DOHH2 (cell line): ENCODE data around the gene TCERG1L.

Experiments
- H3F3A ChIP-seq: fragments of 200-600 bp; sonication (generic), shearing (Covaris generic); 2 replicates; pipeline ENCODE4 v1.6.0; 2016; ENCODE audit warnings: antibody characterized with exemption, mild to moderate bottlenecking; ENCODE audit not compliant: control insufficient read depth, insufficient read depth
- H3K27ac ChIP-seq: fragments of 200-600 bp; sonication (generic); 2 replicates; pipeline ENCODE4 v1.5.1; 2014; ENCODE audit warnings: low read depth, mild to moderate bottlenecking, low read length, moderate library complexity
- H3K27me3 ChIP-seq: fragments of 200-600 bp; sonication (generic); 2 replicates; pipeline ENCODE4 v1.6.1; 2014; ENCODE audit warnings: mild to moderate bottlenecking, low read length, mixed read lengths; ENCODE audit not compliant: control insufficient read depth
- H3K36me3 ChIP-seq: fragments of 200-600 bp; sonication (generic); 2 replicates; pipeline ENCODE4 v1.6.1; 2014; ENCODE audit warnings: mild to moderate bottlenecking, low read length, moderate library complexity, mixed read lengths; ENCODE audit not compliant: control insufficient read depth
- H3K4me1 ChIP-seq: fragments of 200-600 bp; sonication (generic); 2 replicates; pipeline ENCODE4 v1.6.1; 2014; ENCODE audit warnings: mild to moderate bottlenecking, low read length, mixed read lengths; ENCODE audit not compliant: control insufficient read depth
- H3K4me2 ChIP-seq: fragments of 200-600 bp; sonication (generic); 2 replicates; pipeline ENCODE4 v1.6.0; 2014; ENCODE audit warnings: mild to moderate bottlenecking, low read length, moderate library complexity
- H3K4me3 ChIP-seq: fragments of 200-600 bp; sonication (generic); 2 replicates; pipeline ENCODE4 v1.5.1; 2014; ENCODE audit warnings: mild to moderate bottlenecking, low read length, mixed read lengths
- H3K79me2 ChIP-seq: fragments of 200-600 bp; sonication (generic); 2 replicates; pipeline ENCODE4 v1.6.1; 2014; ENCODE audit warnings: mild to moderate bottlenecking, low read length, mixed read lengths; ENCODE audit not compliant: control insufficient read depth
- H3K9me2 ChIP-seq: fragments of 200-600 bp; sonication (generic); replicated peaks from 2 replicates; pipeline ENCODE4 v1.6.1; 2014; ENCODE audit warnings: mild to moderate bottlenecking, low read length, mixed read lengths; ENCODE audit not compliant: control insufficient read depth
- H3K9me3 ChIP-seq: fragments of 200-600 bp; sonication (generic); 2 replicates; pipeline ENCODE4 v1.6.1; 2014; ENCODE audit warnings: antibody characterized with exemption, low read length, mixed read lengths; ENCODE audit not compliant: control insufficient read depth, insufficient read depth
- H4K20me1 ChIP-seq: fragments of 200-600 bp; sonication (generic); 2 replicates; pipeline ENCODE4 v1.6.0; 2014; ENCODE audit warnings: low read depth, mild to moderate bottlenecking, antibody characterized with exemption, low read length, moderate library complexity; ENCODE audit not compliant: control insufficient read depth, insufficient read depth
- CTCF ChIP-seq: fragments of 200-600 bp; sonication (generic); IDR thresholded peaks from one replicate; pipeline ENCODE4 v1.5.1; 2014; ENCODE audit warnings: antibody characterized with exemption, mild to moderate bottlenecking, low read depth, low read length; ENCODE audit not compliant: poor library complexity, severe bottlenecking
- EZH2phosphoT487 ChIP-seq: fragments of 200-600 bp; sonication (generic); IDR thresholded peaks from 2 replicates; pipeline ENCODE4 v1.6.1; 2017; ENCODE audit warnings: borderline replicate concordance, mild to moderate bottlenecking, antibody characterized with exemption, low read length, moderate library complexity, mixed read lengths

TCERG1L gene

GRCh38 chr10:131142517-131143380 is 168.8 kb downstream of the TCERG1L start:
- H3F3A ChIP-seq, result no peaks in the 10 kb centered on the region
- no peaks in the 10 kb centered on the region for H3K4me1 ChIP-seq
- TF ChIP-seq CTCF (no peak), EZH2phosphoT487 (no peak)
- H3K79me2 ChIP-seq, result no peaks in the 10 kb centered on the region
- H3K36me3 ChIP-seq, result no peaks in the 10 kb centered on the region
- H3K27me3 ChIP-seq, result no peaks in the 10 kb centered on the region
- H3K27ac ChIP-seq, result no peak overlapping the region
- no peaks in the 10 kb centered on the region for H3K9me2 ChIP-seq
- H3K4me3 ChIP-seq, result no peak overlapping the region
- no peak overlapping the region for H3K4me2 ChIP-seq
- no peaks in the 10 kb centered on the region for H4K20me1 ChIP-seq
- peaks cover 10% of the 10 kb centered on the region; the same call in 1 of the 2 replicates for H3K9me3 ChIP-seq

GRCh38 chr10:131141645-131142516 is 169.6 kb downstream of the TCERG1L start:
- TF ChIP-seq CTCF, result no peak
- TF ChIP-seq EZH2phosphoT487, result no peak
- Histone ChIP-seq H3F3A (no peaks in the 10 kb centered on the region), H3K36me3 (no peaks in the 10 kb centered on the region), H3K9me2 (no peaks in the 10 kb centered on the region), H3K27ac (no peak overlapping the region), H3K9me3 (peaks cover 10% of the 10 kb centered on the region; the same call in 1 of the 2 replicates), H3K79me2 (no peaks in the 10 kb centered on the region), H3K27me3 (no peaks in the 10 kb centered on the region), H3K4me1 (no peaks in the 10 kb centered on the region), H3K4me3 (no peak overlapping the region), H4K20me1 (no peaks in the 10 kb centered on the region), H3K4me2 (no peak overlapping the region)

DNA sequence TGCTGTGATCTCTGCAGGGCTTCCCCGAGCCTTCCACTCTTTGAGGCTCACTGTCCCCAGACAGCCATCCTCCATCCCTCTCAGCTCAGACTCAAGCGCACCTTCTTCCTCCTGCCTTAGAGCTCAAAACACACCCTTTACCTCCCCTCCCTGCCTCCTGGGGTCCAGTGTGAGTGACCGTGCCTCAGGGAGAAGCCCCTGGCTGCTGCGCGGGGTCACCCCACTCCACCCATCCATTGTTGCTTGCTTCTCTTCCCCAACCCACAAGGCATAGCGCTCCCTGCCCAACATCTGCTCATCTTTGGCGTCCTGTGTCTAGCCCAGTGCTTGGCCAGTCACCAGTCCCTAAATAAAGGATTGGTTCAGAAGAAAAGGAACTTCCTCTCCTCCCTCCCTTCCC is 170.3 kb downstream of the TCERG1L start:
- Histone ChIP-seq H3K79me2 (no peaks in the 10 kb centered on the region), H3K9me2 (no peaks in the 10 kb centered on the region), H3K27ac (no peak overlapping the region), H3K9me3 (peaks cover 7% of the 10 kb centered on the region; the same call in 1 of the 2 replicates), H3K4me1 (no peaks in the 10 kb centered on the region), H3K36me3 (no peaks in the 10 kb centered on the region), H4K20me1 (no peaks in the 10 kb centered on the region), H3K27me3 (no peaks in the 10 kb centered on the region), H3K4me3 (no peak overlapping the region), H3K4me2 (no peak overlapping the region), H3F3A (no peaks in the 10 kb centered on the region)
- no peak for TF ChIP-seq EZH2phosphoT487
- no peak for TF ChIP-seq CTCF
